NT2/D1 (cell line): ENCODE results near the gene PRSS21.

Experiments used
- YY1 ChIP-seq: IDR thresholded peaks from 2 replicates; pipeline ENCODE4 v1.6.1; 2011; ENCODE audit not compliant: insufficient read length, insufficient read depth
- ZNF274 ChIP-seq: IDR thresholded peaks from 2 replicates; pipeline ENCODE4 v1.6.1; 2011; ENCODE audit warnings: mild to moderate bottlenecking, low read depth, low read length

DNA sequence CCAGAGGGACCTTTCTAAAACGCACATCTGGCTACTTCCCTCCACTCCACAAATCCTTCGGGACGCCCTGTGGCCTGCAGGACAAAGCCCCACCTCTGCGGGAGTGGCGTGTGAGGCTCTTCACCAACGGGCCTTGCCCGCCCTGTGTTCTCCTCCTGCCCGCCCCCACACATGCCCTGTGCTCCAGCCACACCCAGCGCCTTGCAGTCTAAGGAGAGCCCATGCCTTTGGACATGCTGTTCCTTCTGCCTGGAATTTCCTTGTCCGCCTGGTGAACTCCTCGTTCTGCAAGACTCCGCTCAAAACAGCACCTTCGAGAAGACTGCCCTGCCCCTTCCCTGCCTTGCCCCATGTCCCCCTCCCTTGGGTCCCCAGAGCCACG lies 47.4 kb upstream of the PRSS21 start:
- no peak for TF ChIP-seq ZNF274
- TF ChIP-seq YY1 = no peak
